ENCODE measurements around the gene RNF145. TPM values are rescaled to one million over a fixed set of nuclear protein-coding genes. Genes with fewer than 3 reads are reported as not detected.

Gene RNF145
- total and polyA plus RNA-seq, 2 donors = 39.2 to 60.6 TPM

- Histone ChIP-seq H3K4me1 (ENCODE audit: control insufficient read depth in 2 of 2, insufficient read depth in 2 of 2, low read length in 2 of 2) (no peaks in the 10 kb centered on the region), H3K9me3 (ENCODE audit: control insufficient read depth in 2 of 2, insufficient read depth in 1 of 2, low read length in 1 of 2) (no peaks in the 10 kb centered on the region)
These were observed 17.1 kb upstream of the RNF145 start for GRCh38 chr5:159226451-159226850.

GRCh38 chr5:159224471-159224870, 15.1 kb upstream of the RNF145 start:
- H3K36me3 ChIP-seq (ENCODE audit: control insufficient read depth in 2 of 2, insufficient read depth in 2 of 2, low read length in 1 of 2) = no peaks in the 10 kb centered on the region
- no peak overlapping the region for H3K27ac ChIP-seq (ENCODE audit: low read depth in 1 of 2, low read length in 1 of 2)
- no peaks in the 10 kb centered on the region for H3K27me3 ChIP-seq (ENCODE audit: control insufficient read depth in 2 of 2, insufficient read depth in 1 of 2, low read length in 1 of 2)
- no peaks in the 10 kb centered on the region for H3K4me1 ChIP-seq (ENCODE audit: control insufficient read depth in 2 of 2, insufficient read depth in 2 of 2, low read length in 2 of 2)
- 100% methylated on average over 2 of the region's 2 CpGs for WGBS
- no peak overlapping the region for H3K4me3 ChIP-seq (ENCODE audit: low read length in 2 of 2)
- no peak for DNase-seq (ENCODE audit: low read depth in 6 of 9, low spot score in 9 of 9)
- no peaks in the 10 kb centered on the region for H3K9me3 ChIP-seq (ENCODE audit: control insufficient read depth in 2 of 2, insufficient read depth in 1 of 2, low read length in 1 of 2)

More at GRCh38 chr5:159226451-159226850, 17.1 kb upstream of the RNF145 start:
- no peaks in the 10 kb centered on the region for H3K27me3 ChIP-seq (ENCODE audit: control insufficient read depth in 2 of 2, insufficient read depth in 1 of 2, low read length in 1 of 2)
- H3K27ac ChIP-seq (ENCODE audit: low read depth in 1 of 2, low read length in 1 of 2) = no peak overlapping the region
- no peaks in the 10 kb centered on the region for H3K36me3 ChIP-seq (ENCODE audit: control insufficient read depth in 2 of 2, insufficient read depth in 2 of 2, low read length in 1 of 2)
- DNase-seq (ENCODE audit: low read depth in 6 of 9, low spot score in 9 of 9) = no peak
- no peak overlapping the region for H3K4me3 ChIP-seq (ENCODE audit: low read length in 2 of 2)

- DNase-seq (ENCODE audit: low read depth in 6 of 9, low spot score in 9 of 9) = no peak
- no peaks in the 10 kb centered on the region for H3K9me3 ChIP-seq (ENCODE audit: control insufficient read depth in 2 of 2, insufficient read depth in 1 of 2, low read length in 1 of 2)
- no peaks in the 10 kb centered on the region for H3K27me3 ChIP-seq (ENCODE audit: control insufficient read depth in 2 of 2, insufficient read depth in 1 of 2, low read length in 1 of 2)
- no peak overlapping the region for H3K4me3 ChIP-seq (ENCODE audit: low read length in 2 of 2)
- H3K4me1 ChIP-seq (ENCODE audit: control insufficient read depth in 2 of 2, insufficient read depth in 2 of 2, low read length in 2 of 2) = no peaks in the 10 kb centered on the region
- WGBS = 96% methylated on average over 3 of the region's 3 CpGs
- no peaks in the 10 kb centered on the region for H3K36me3 ChIP-seq (ENCODE audit: control insufficient read depth in 2 of 2, insufficient read depth in 2 of 2, low read length in 1 of 2)
- no peak overlapping the region for H3K27ac ChIP-seq (ENCODE audit: low read depth in 1 of 2, low read length in 1 of 2)
These were observed 14.1 kb upstream of the RNF145 start for GRCh38 chr5:159223469-159223868.

GRCh38 chr5:159220206-159220605, 10.9 kb upstream of the RNF145 start:
- DNase-seq (ENCODE audit: low read depth in 6 of 9, low spot score in 9 of 9) = no peak
- H3K9me3 ChIP-seq (ENCODE audit: control insufficient read depth in 2 of 2, insufficient read depth in 1 of 2, low read length in 1 of 2) = no peaks in the 10 kb centered on the region
- H3K4me1 ChIP-seq (ENCODE audit: control insufficient read depth in 2 of 2, insufficient read depth in 2 of 2, low read length in 2 of 2) = no peaks in the 10 kb centered on the region
- no peaks in the 10 kb centered on the region for H3K36me3 ChIP-seq (ENCODE audit: control insufficient read depth in 2 of 2, insufficient read depth in 2 of 2, low read length in 1 of 2)
- no peak overlapping the region for H3K4me3 ChIP-seq (ENCODE audit: low read length in 2 of 2)
- H3K27ac ChIP-seq (ENCODE audit: low read depth in 1 of 2, low read length in 1 of 2) = no peak overlapping the region
- 92% methylated on average over 5 of the region's 5 CpGs for WGBS
- H3K27me3 ChIP-seq (ENCODE audit: control insufficient read depth in 2 of 2, insufficient read depth in 1 of 2, low read length in 1 of 2) = no peaks in the 10 kb centered on the region

GRCh38 chr5:159218595-159219023, 9.3 kb upstream of the RNF145 start:
- Histone ChIP-seq H3K4me3 (ENCODE audit: low read length in 2 of 2) (no peak overlapping the region), H3K4me1 (ENCODE audit: control insufficient read depth in 2 of 2, insufficient read depth in 2 of 2, low read length in 2 of 2) (no peaks in the 10 kb centered on the region), H3K9me3 (ENCODE audit: control insufficient read depth in 2 of 2, insufficient read depth in 1 of 2, low read length in 1 of 2) (no peaks in the 10 kb centered on the region), H3K27me3 (ENCODE audit: control insufficient read depth in 2 of 2, insufficient read depth in 1 of 2, low read length in 1 of 2) (no peaks in the 10 kb centered on the region), H3K36me3 (ENCODE audit: control insufficient read depth in 2 of 2, insufficient read depth in 2 of 2, low read length in 1 of 2) (no peaks in the 10 kb centered on the region), H3K27ac (ENCODE audit: low read depth in 1 of 2, low read length in 1 of 2) (no peak overlapping the region)
- WGBS = 98% methylated on average over 2 of the region's 2 CpGs
- DNase-seq (ENCODE audit: low read depth in 6 of 9, low spot score in 9 of 9) = no peak

- WGBS = 95% methylated on average over 2 of the region's 2 CpGs
- no peaks in the 10 kb centered on the region for H3K27me3 ChIP-seq (ENCODE audit: control insufficient read depth in 2 of 2, insufficient read depth in 1 of 2, low read length in 1 of 2)
- no peak for DNase-seq (ENCODE audit: low read depth in 6 of 9, low spot score in 9 of 9)
- no peak overlapping the region for H3K4me3 ChIP-seq (ENCODE audit: low read length in 2 of 2)
- no peaks in the 10 kb centered on the region for H3K9me3 ChIP-seq (ENCODE audit: control insufficient read depth in 2 of 2, insufficient read depth in 1 of 2, low read length in 1 of 2)
- no peak overlapping the region for H3K27ac ChIP-seq (ENCODE audit: low read depth in 1 of 2, low read length in 1 of 2)
- H3K4me1 ChIP-seq (ENCODE audit: control insufficient read depth in 2 of 2, insufficient read depth in 2 of 2, low read length in 2 of 2) = no peaks in the 10 kb centered on the region
- no peaks in the 10 kb centered on the region for H3K36me3 ChIP-seq (ENCODE audit: control insufficient read depth in 2 of 2, insufficient read depth in 2 of 2, low read length in 1 of 2)
These were observed 7.9 kb upstream of the RNF145 start for GRCh38 chr5:159217236-159217635.

- H3K27ac ChIP-seq (ENCODE audit: low read depth in 1 of 2, low read length in 1 of 2) = no peak overlapping the region
- 68% methylated on average over 2 of the region's 2 CpGs for WGBS
- no peak for DNase-seq (ENCODE audit: low read depth in 6 of 9, low spot score in 9 of 9)
- no peaks in the 10 kb centered on the region for H3K36me3 ChIP-seq (ENCODE audit: control insufficient read depth in 2 of 2, insufficient read depth in 2 of 2, low read length in 1 of 2)
- no peaks in the 10 kb centered on the region for H3K27me3 ChIP-seq (ENCODE audit: control insufficient read depth in 2 of 2, insufficient read depth in 1 of 2, low read length in 1 of 2)
- H3K9me3 ChIP-seq (ENCODE audit: control insufficient read depth in 2 of 2, insufficient read depth in 1 of 2, low read length in 1 of 2) = no peaks in the 10 kb centered on the region
- peaks cover 4 to 7% of the 10 kb centered on the region in 2 donors for H3K4me1 ChIP-seq (ENCODE audit: control insufficient read depth in 2 of 2, insufficient read depth in 2 of 2, low read length in 2 of 2)
- no peak overlapping the region for H3K4me3 ChIP-seq (ENCODE audit: low read length in 2 of 2)
These were observed 7.1 kb upstream of the RNF145 start for GRCh38 chr5:159216454-159216853.

- H3K27me3 ChIP-seq (ENCODE audit: control insufficient read depth in 2 of 2, insufficient read depth in 1 of 2, low read length in 1 of 2) = no peaks in the 10 kb centered on the region
- H3K4me1 ChIP-seq (ENCODE audit: control insufficient read depth in 2 of 2, insufficient read depth in 2 of 2, low read length in 2 of 2) = peaks cover 5 to 11% of the 10 kb centered on the region in 2 donors
- no peaks in the 10 kb centered on the region for H3K9me3 ChIP-seq (ENCODE audit: control insufficient read depth in 2 of 2, insufficient read depth in 1 of 2, low read length in 1 of 2)
- no peak overlapping the region for H3K4me3 ChIP-seq (ENCODE audit: low read length in 2 of 2)
- H3K27ac ChIP-seq (ENCODE audit: low read depth in 1 of 2, low read length in 1 of 2) = no peak overlapping the region
- no peaks in the 10 kb centered on the region for H3K36me3 ChIP-seq (ENCODE audit: control insufficient read depth in 2 of 2, insufficient read depth in 2 of 2, low read length in 1 of 2)
- 97% methylated on average over 3 of the region's 3 CpGs for WGBS
- no peak for DNase-seq (ENCODE audit: low read depth in 6 of 9, low spot score in 9 of 9)
These were observed 6.5 kb upstream of the RNF145 start for GRCh38 chr5:159215886-159216285.

- no peak overlapping the region for H3K27ac ChIP-seq (ENCODE audit: low read depth in 1 of 2, low read length in 1 of 2)
- no peaks in the 10 kb centered on the region for H3K9me3 ChIP-seq (ENCODE audit: control insufficient read depth in 2 of 2, insufficient read depth in 1 of 2, low read length in 1 of 2)
- WGBS = 97% methylated on average over 2 of the region's 2 CpGs
- no peak overlapping the region for H3K4me3 ChIP-seq (ENCODE audit: low read length in 2 of 2)
- peaks cover 5 to 20% of the 10 kb centered on the region in 2 donors for H3K4me1 ChIP-seq (ENCODE audit: control insufficient read depth in 2 of 2, insufficient read depth in 2 of 2, low read length in 2 of 2)
- H3K27me3 ChIP-seq (ENCODE audit: control insufficient read depth in 2 of 2, insufficient read depth in 1 of 2, low read length in 1 of 2) = no peaks in the 10 kb centered on the region
- DNase-seq (ENCODE audit: low read depth in 6 of 9, low spot score in 9 of 9) = no peak
- no peaks in the 10 kb centered on the region for H3K36me3 ChIP-seq (ENCODE audit: control insufficient read depth in 2 of 2, insufficient read depth in 2 of 2, low read length in 1 of 2)
These were observed 5.3 kb upstream of the RNF145 start for GRCh38 chr5:159214486-159215271.
